HUES48 (cell line): ENCODE results near the gene PNMT.

ENCODE experiments used
- H3K27ac ChIP-seq: one replicate; pipeline ENCODE4 v1.7.0; 2013; ENCODE audit warnings: low read depth, low read length, inconsistent platforms
- H3K27me3 ChIP-seq: 2 replicates; pipeline ENCODE4 v1.6.1; 2013; ENCODE audit warnings: mild to moderate bottlenecking, low read length; ENCODE audit not compliant: control insufficient read depth, insufficient read depth
- H3K36me3 ChIP-seq: 2 replicates; pipeline ENCODE4 v1.6.1; 2013; ENCODE audit warnings: low read length; ENCODE audit not compliant: control insufficient read depth, insufficient read depth
- H3K4me1 ChIP-seq: 2 replicates; pipeline ENCODE4 v1.6.1; 2013; ENCODE audit warnings: mild to moderate bottlenecking, low read length; ENCODE audit not compliant: control insufficient read depth, insufficient read depth
- H3K4me3 ChIP-seq: 2 replicates; pipeline ENCODE4 v1.5.1; 2013; ENCODE audit warnings: mild to moderate bottlenecking, low read depth, low read length
- H3K9ac ChIP-seq: 2 replicates; pipeline ENCODE4 v1.6.1; 2013; ENCODE audit warnings: mild to moderate bottlenecking, low read depth, low read length, moderate library complexity
- H3K9me3 ChIP-seq: 2 replicates; pipeline ENCODE4 v1.6.1; 2013; ENCODE audit warnings: low read length; ENCODE audit not compliant: control insufficient read depth, insufficient read depth

The PNMT gene

GRCh38 chr17:39659279-39660010 is 8.8 kb upstream of the PNMT start:
- Histone ChIP-seq H3K4me3 (no peak overlapping the region), H3K9ac (no peak overlapping the region), H3K4me1 (peaks cover 26% of the 10 kb centered on the region), H3K9me3 (no peaks in the 10 kb centered on the region), H3K27ac (no peak overlapping the region), H3K36me3 (peaks cover 20% of the 10 kb centered on the region), H3K27me3 (no peaks in the 10 kb centered on the region)

DNA sequence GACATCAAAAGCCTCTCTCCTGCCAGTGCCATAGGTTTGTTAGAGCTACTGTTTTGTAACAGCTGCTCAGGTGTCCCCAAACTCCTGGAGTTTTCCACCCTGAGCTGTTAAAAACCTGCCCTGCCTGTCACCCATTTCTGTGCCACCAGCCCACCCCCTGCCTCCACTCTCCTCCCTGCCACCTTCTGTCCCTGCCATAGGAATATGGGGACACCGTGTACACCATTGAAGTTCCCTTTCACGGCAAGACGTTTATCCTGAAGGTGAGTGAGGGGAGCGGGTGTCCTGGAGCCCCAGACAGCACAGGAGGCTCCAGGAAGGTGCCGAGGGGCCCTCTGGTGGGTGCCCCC is 8.3 kb upstream of the PNMT start:
- Histone ChIP-seq H3K4me3 (no peak overlapping the region), H3K27me3 (no peaks in the 10 kb centered on the region), H3K36me3 (peaks cover 20% of the 10 kb centered on the region), H3K9ac (no peak overlapping the region), H3K4me1 (peaks cover 31% of the 10 kb centered on the region), H3K27ac (no peak overlapping the region), H3K9me3 (no peaks in the 10 kb centered on the region)

GRCh38 chr17:39660397-39661385 is 7.6 kb upstream of the PNMT start:
- Histone ChIP-seq H3K4me1 (peaks cover 37% of the 10 kb centered on the region), H3K36me3 (peaks cover 20% of the 10 kb centered on the region), H3K27me3 (peaks cover 1% of the 10 kb centered on the region; the same call in 1 of the 2 replicates), H3K9me3 (no peaks in the 10 kb centered on the region), H3K27ac (no peak overlapping the region), H3K4me3 (no peak overlapping the region), H3K9ac (no peak overlapping the region)

- Histone ChIP-seq H3K36me3 (peaks cover 20% of the 10 kb centered on the region), H3K9ac (no peak overlapping the region), H3K4me3 (no peak overlapping the region), H3K27me3 (peaks cover 13% of the 10 kb centered on the region), H3K9me3 (no peaks in the 10 kb centered on the region), H3K4me1 (peaks cover 49% of the 10 kb centered on the region), H3K27ac (peak overlapping the region; percentile 22)
Observed at GRCh38 chr17:39661744-39662541, 6.3 kb upstream of the PNMT start.

GRCh38 chr17:39662551-39663339 is 5.5 kb upstream of the PNMT start:
- peaks cover 19% of the 10 kb centered on the region for H3K27me3 ChIP-seq
- no peak overlapping the region for H3K9ac ChIP-seq
- H3K27ac ChIP-seq = peak overlapping the region; percentile 31
- H3K4me1 ChIP-seq = peaks cover 53% of the 10 kb centered on the region
- no peak overlapping the region for H3K4me3 ChIP-seq
- H3K9me3 ChIP-seq = no peaks in the 10 kb centered on the region
- peaks cover 20% of the 10 kb centered on the region for H3K36me3 ChIP-seq

DNA sequence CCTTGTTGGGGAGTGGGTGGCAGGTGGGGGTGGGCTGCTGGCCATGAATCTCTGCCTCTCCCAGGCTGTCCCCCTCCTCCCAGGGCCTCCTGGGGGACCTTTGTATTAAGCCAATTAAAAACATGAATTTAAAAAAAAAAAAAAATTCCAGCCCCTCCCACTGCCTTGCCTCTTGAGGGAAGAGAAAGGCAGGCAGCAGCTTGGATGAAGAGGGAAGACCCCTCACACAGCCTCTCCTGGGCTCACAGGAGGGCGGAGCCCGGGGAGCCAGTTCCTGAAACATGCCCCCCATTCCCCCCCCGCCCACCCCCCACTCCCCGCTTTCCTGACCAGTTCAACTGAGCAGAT is 4.9 kb upstream of the PNMT start:
- Histone ChIP-seq H3K27ac (peak overlapping the region; percentile 52), H3K36me3 (peaks cover 20% of the 10 kb centered on the region), H3K4me3 (no peak overlapping the region), H3K9ac (no peak overlapping the region), H3K9me3 (no peaks in the 10 kb centered on the region), H3K4me1 (peaks cover 48% of the 10 kb centered on the region), H3K27me3 (peaks cover 19% of the 10 kb centered on the region)

GRCh38 chr17:39663688-39664580 is 4.3 kb upstream of the PNMT start:
- H3K27ac ChIP-seq = peak overlapping the region; percentile 52

GRCh38 chr17:39664581-39665561 is 3.4 kb upstream of the PNMT start, which contains the start of gene TCAP:
Gene TCAP, plus strand, starts transcription at chr17:39665349. Its CDS starts 11 bp downstream, at chr17:39665360.
- Histone ChIP-seq H3K4me1 (peaks cover 49% of the 10 kb centered on the region), H3K36me3 (peaks cover 17% of the 10 kb centered on the region), H3K9me3 (no peaks in the 10 kb centered on the region), H3K9ac (no peak within 1 kb of the TSS), H3K27ac (no peak within 1 kb of the TSS), H3K4me3 (peak within 1 kb of the TSS; percentile 46; the same call in 1 of the 2 replicates), H3K27me3 (peaks cover 35% of the 10 kb centered on the region)

More at GRCh38 chr17:39663688-39664580, 4.3 kb upstream of the PNMT start:
- Histone ChIP-seq H3K36me3 (peaks cover 20% of the 10 kb centered on the region), H3K4me3 (peak overlapping the region; percentile 46), H3K4me1 (peaks cover 49% of the 10 kb centered on the region), H3K9ac (no peak overlapping the region), H3K9me3 (no peaks in the 10 kb centered on the region), H3K27me3 (peaks cover 25% of the 10 kb centered on the region)
